Measurements from ENCODE around the gene SIRT7.

The SIRT7 gene

GRCh38 chr17:81934850-81935708 lies 17.1 kb upstream of the SIRT7 start:
- Histone ChIP-seq H3K27ac (replicated peaks) (no peak overlapping the region), H3K27me3 (ENCODE audit: insufficient read depth, poor library complexity, severe bottlenecking) (no peaks in the 10 kb centered on the region), H3K4me3 (replicated peaks; ENCODE audit: insufficient read depth, low read length) (no peak overlapping the region)
- TF ChIP-seq SPI1 (IDR thresholded peaks at IDR 0.05; ENCODE audit: borderline replicate concordance, low read depth) (no peak), GABPA (IDR thresholded peaks at IDR 0.05; ENCODE audit: low read depth) (no peak), REST (IDR thresholded peaks at IDR 0.05; ENCODE audit: insufficient replicate concordance, low read depth) (no peak), POLR2AphosphoS5 (IDR thresholded peaks at IDR 0.05; ENCODE audit: low read depth) (no peak), CTCF (IDR thresholded peaks at IDR 0.05; ENCODE audit: insufficient read depth, low read length) (no peak)
- DNase-seq (ENCODE audit: low read depth in 1 of 2, low spot score in 1 of 2): no peak

GRCh38 chr17:81934098-81934757 lies 16.3 kb upstream of the SIRT7 start:
- Histone ChIP-seq H3K27ac (replicated peaks) (0 out of 2 replicates have a peak overlapping the region, but pooled peaks have one; percentile 14), H3K27me3 (ENCODE audit: insufficient read depth, poor library complexity, severe bottlenecking) (no peaks in the 10 kb centered on the region), H3K4me3 (replicated peaks; ENCODE audit: insufficient read depth, low read length) (no peak overlapping the region)
- no peak for TF ChIP-seq GABPA (IDR thresholded peaks at IDR 0.05; ENCODE audit: low read depth)
- TF ChIP-seq CTCF (IDR thresholded peaks at IDR 0.05; ENCODE audit: insufficient read depth, low read length): no peak
- no peak for TF ChIP-seq POLR2AphosphoS5 (IDR thresholded peaks at IDR 0.05; ENCODE audit: low read depth)
- no peak for TF ChIP-seq REST (IDR thresholded peaks at IDR 0.05; ENCODE audit: insufficient replicate concordance, low read depth)
- TF ChIP-seq SPI1 (IDR thresholded peaks at IDR 0.05; ENCODE audit: borderline replicate concordance, low read depth): no peak
- peak in 1 of 2 experiments; percentile 52 for DNase-seq (ENCODE audit: low read depth in 1 of 2, low spot score in 1 of 2)

- DNase-seq (ENCODE audit: low read depth in 1 of 2, low spot score in 1 of 2): no peak
- TF ChIP-seq GABPA (IDR thresholded peaks at IDR 0.05; ENCODE audit: low read depth) (no peak), POLR2AphosphoS5 (IDR thresholded peaks at IDR 0.05; ENCODE audit: low read depth) (no peak), CTCF (IDR thresholded peaks at IDR 0.05; ENCODE audit: insufficient read depth, low read length) (no peak), REST (IDR thresholded peaks at IDR 0.05; ENCODE audit: insufficient replicate concordance, low read depth) (no peak), SPI1 (IDR thresholded peaks at IDR 0.05; ENCODE audit: borderline replicate concordance, low read depth) (no peak)
- Histone ChIP-seq H3K27ac (replicated peaks) (no peak overlapping the region), H3K27me3 (ENCODE audit: insufficient read depth, poor library complexity, severe bottlenecking) (no peaks in the 10 kb centered on the region), H3K4me3 (replicated peaks; ENCODE audit: insufficient read depth, low read length) (no peak overlapping the region)
Measured at GRCh38 chr17:81933178-81933699, 15.3 kb upstream of the SIRT7 start.

All from HL-60 (cell line).